DOHH2 (cell line): ENCODE measurements around the gene FBXW9.

ENCODE experiments used
- H3F3A ChIP-seq: fragments of 200-600 bp; sonication (generic), shearing (Covaris generic); 2 replicates; pipeline ENCODE4 v1.6.0; 2016; ENCODE audit warnings: antibody characterized with exemption, mild to moderate bottlenecking; ENCODE audit not compliant: control insufficient read depth, insufficient read depth
- H3K27ac ChIP-seq: fragments of 200-600 bp; sonication (generic); 2 replicates; pipeline ENCODE4 v1.5.1; 2014; ENCODE audit warnings: low read depth, mild to moderate bottlenecking, low read length, moderate library complexity
- H3K27me3 ChIP-seq: fragments of 200-600 bp; sonication (generic); 2 replicates; pipeline ENCODE4 v1.6.1; 2014; ENCODE audit warnings: mild to moderate bottlenecking, low read length, mixed read lengths; ENCODE audit not compliant: control insufficient read depth
- H3K36me3 ChIP-seq: fragments of 200-600 bp; sonication (generic); 2 replicates; pipeline ENCODE4 v1.6.1; 2014; ENCODE audit warnings: mild to moderate bottlenecking, low read length, moderate library complexity, mixed read lengths; ENCODE audit not compliant: control insufficient read depth
- H3K4me1 ChIP-seq: fragments of 200-600 bp; sonication (generic); 2 replicates; pipeline ENCODE4 v1.6.1; 2014; ENCODE audit warnings: mild to moderate bottlenecking, low read length, mixed read lengths; ENCODE audit not compliant: control insufficient read depth
- H3K4me2 ChIP-seq: fragments of 200-600 bp; sonication (generic); 2 replicates; pipeline ENCODE4 v1.6.0; 2014; ENCODE audit warnings: mild to moderate bottlenecking, low read length, moderate library complexity
- H3K4me3 ChIP-seq: fragments of 200-600 bp; sonication (generic); 2 replicates; pipeline ENCODE4 v1.5.1; 2014; ENCODE audit warnings: mild to moderate bottlenecking, low read length, mixed read lengths
- H3K79me2 ChIP-seq: fragments of 200-600 bp; sonication (generic); 2 replicates; pipeline ENCODE4 v1.6.1; 2014; ENCODE audit warnings: mild to moderate bottlenecking, low read length, mixed read lengths; ENCODE audit not compliant: control insufficient read depth
- H3K9me2 ChIP-seq: fragments of 200-600 bp; sonication (generic); replicated peaks from 2 replicates; pipeline ENCODE4 v1.6.1; 2014; ENCODE audit warnings: mild to moderate bottlenecking, low read length, mixed read lengths; ENCODE audit not compliant: control insufficient read depth
- H3K9me3 ChIP-seq: fragments of 200-600 bp; sonication (generic); 2 replicates; pipeline ENCODE4 v1.6.1; 2014; ENCODE audit warnings: antibody characterized with exemption, low read length, mixed read lengths; ENCODE audit not compliant: control insufficient read depth, insufficient read depth
- H4K20me1 ChIP-seq: fragments of 200-600 bp; sonication (generic); 2 replicates; pipeline ENCODE4 v1.6.0; 2014; ENCODE audit warnings: low read depth, mild to moderate bottlenecking, antibody characterized with exemption, low read length, moderate library complexity; ENCODE audit not compliant: control insufficient read depth, insufficient read depth
- CTCF ChIP-seq: fragments of 200-600 bp; sonication (generic); IDR thresholded peaks from one replicate; pipeline ENCODE4 v1.5.1; 2014; ENCODE audit warnings: antibody characterized with exemption, mild to moderate bottlenecking, low read depth, low read length; ENCODE audit not compliant: poor library complexity, severe bottlenecking
- EZH2phosphoT487 ChIP-seq: fragments of 200-600 bp; sonication (generic); IDR thresholded peaks from 2 replicates; pipeline ENCODE4 v1.6.1; 2017; ENCODE audit warnings: borderline replicate concordance, mild to moderate bottlenecking, antibody characterized with exemption, low read length, moderate library complexity, mixed read lengths

FBXW9 gene

GRCh38 chr19:12696366-12697335 is at the start of gene FBXW9:
Gene FBXW9, minus strand, starts transcription at chr19:12696631. Its CDS starts 50 bp downstream, at chr19:12696581.
- no peaks in the 10 kb centered on the region for H3K9me2 ChIP-seq
- H3K27ac ChIP-seq = peak within 1 kb of the TSS; percentile 87
- peaks cover 24% of the 10 kb centered on the region for H3F3A ChIP-seq
- H4K20me1 ChIP-seq = no peaks in the 10 kb centered on the region
- peaks cover 25% of the 10 kb centered on the region for H3K36me3 ChIP-seq
- no peak for TF ChIP-seq EZH2phosphoT487
- TF ChIP-seq CTCF = no peak
- H3K79me2 ChIP-seq = peaks cover 4% of the 10 kb centered on the region
- H3K27me3 ChIP-seq = no peaks in the 10 kb centered on the region
- no peaks in the 10 kb centered on the region for H3K9me3 ChIP-seq
- peak within 1 kb of the TSS; percentile 94 for H3K4me2 ChIP-seq
- H3K4me1 ChIP-seq = peaks cover 31% of the 10 kb centered on the region
- H3K4me3 ChIP-seq = peak within 1 kb of the TSS; percentile 86

- Histone ChIP-seq H3K36me3 (peaks cover 33% of the 10 kb centered on the region), H3K4me1 (peaks cover 9% of the 10 kb centered on the region), H3K4me3 (no peak overlapping the region), H3K4me2 (no peak overlapping the region), H3K27ac (no peak overlapping the region), H3K9me2 (no peaks in the 10 kb centered on the region), H3F3A (no peaks in the 10 kb centered on the region), H3K27me3 (peaks cover 4% of the 10 kb centered on the region), H3K9me3 (no peaks in the 10 kb centered on the region), H4K20me1 (no peaks in the 10 kb centered on the region), H3K79me2 (no peaks in the 10 kb centered on the region)
- no peak for TF ChIP-seq EZH2phosphoT487
- TF ChIP-seq CTCF = no peak
Measured at GRCh38 chr19:12745166-12745897, 48.9 kb upstream of the FBXW9 start.

- no peaks in the 10 kb centered on the region for H3K27me3 ChIP-seq
- H3K9me2 ChIP-seq = no peaks in the 10 kb centered on the region
- peaks cover 4% of the 10 kb centered on the region for H3F3A ChIP-seq
- no peaks in the 10 kb centered on the region for H3K9me3 ChIP-seq
- H3K27ac ChIP-seq = no peak overlapping the region
- H3K79me2 ChIP-seq = peaks cover 36% of the 10 kb centered on the region
- peaks cover 10% of the 10 kb centered on the region for H4K20me1 ChIP-seq
- no peak for TF ChIP-seq CTCF
- no peak for TF ChIP-seq EZH2phosphoT487
- H3K4me3 ChIP-seq = peak overlapping the region; percentile 86
- H3K36me3 ChIP-seq = peaks cover 21% of the 10 kb centered on the region
- peaks cover 26% of the 10 kb centered on the region for H3K4me1 ChIP-seq
- peak overlapping the region; percentile 77 for H3K4me2 ChIP-seq
Measured at GRCh38 chr19:12737835-12738351, 41.5 kb upstream of the FBXW9 start.
